OCI-LY7 (cell line): ENCODE data around the gene PDE9A.

ENCODE experiments used
- CTCF ChIP-seq: fragments of 200-600 bp; sonication (generic); conservative IDR thresholded peaks from 2 replicates; pipeline ENCODE4 v1.5.1; 2014; ENCODE audit warnings: mild to moderate bottlenecking, antibody characterized with exemption, low read length, moderate library complexity, mixed read lengths
- EZH2phosphoT487 ChIP-seq: fragments of 200-600 bp; sonication (generic); IDR thresholded peaks from 2 replicates; pipeline ENCODE4 v1.6.1; 2018; ENCODE audit warnings: low read depth, borderline replicate concordance, mild to moderate bottlenecking, mixed run types, antibody characterized with exemption, low read length, moderate library complexity, mixed read lengths

- TF ChIP-seq CTCF: no peak
- TF ChIP-seq EZH2phosphoT487: no peak
These were observed 49.9 kb downstream of the PDE9A start for GRCh38 chr21:42703136-42703908.
